GM12878 (cell line): ENCODE results near the gene FANCC. TPM values are rescaled to one million over a fixed set of nuclear protein-coding genes. Genes with fewer than 3 reads are reported as not detected.

ENCODE experiments used
- ASH2L ChIP-seq: fragments of 300-600, 200-600 bp; sonication (generic); IDR thresholded peaks from 2 replicates; pipeline ENCODE4 v1.6.1; 2017; ENCODE audit warnings: low read depth, mild to moderate bottlenecking, borderline replicate concordance
- BACH1 ChIP-seq: fragments of 450-650 bp; IDR thresholded peaks from 2 replicates; pipeline ENCODE4 v1.6.1; 2017; ENCODE audit warnings: mild to moderate bottlenecking, borderline replicate concordance
- CHD4 ChIP-seq: fragments of 200-600 bp; sonication (generic); IDR thresholded peaks from 2 replicates; pipeline ENCODE4 v1.6.1; 2016; ENCODE audit warnings: mild to moderate bottlenecking
- EGR1 ChIP-seq, 2 experiments: IDR thresholded peaks; 1 replicate in 1 of 2; 2 replicates in 1 of 2; pipeline ENCODE4 v1.6.1; 2011 to 2012; ENCODE audit warnings: low read depth in 2 of 2, low read length in 2 of 2, borderline replicate concordance in 1 of 2, mild to moderate bottlenecking in 1 of 2, moderate library complexity in 1 of 2
- EZH2 ChIP-seq: IDR thresholded peaks from 2 replicates; pipeline ENCODE4 v1.6.1; 2012; ENCODE audit warnings: low read depth, mild to moderate bottlenecking, control low read depth, inconsistent platforms, low read length, borderline replicate concordance; ENCODE audit not compliant: control insufficient read depth
- IKZF2 ChIP-seq, 2 experiments: fragments of 450-650 bp; IDR thresholded peaks; 2 replicates each; pipeline ENCODE4 v1.6.1; 2017; ENCODE audit warnings: mild to moderate bottlenecking in 2 of 2, moderate library complexity in 2 of 2
- MXI1 ChIP-seq: fragments of 150-350 bp; IDR thresholded peaks from 2 replicates; pipeline ENCODE4 v1.6.1; 2011; ENCODE audit warnings: low read depth, mild to moderate bottlenecking, inconsistent platforms, low read length, improper control_type of control experiment
- MYB ChIP-seq: fragments of 150-350 bp; IDR thresholded peaks from 2 replicates; pipeline ENCODE4 v1.6.1; 2014; ENCODE audit warnings: mild to moderate bottlenecking, low read depth, low read length, borderline replicate concordance
- NBN ChIP-seq: fragments of 450-650 bp; IDR thresholded peaks from 2 replicates; pipeline ENCODE4 v1.6.1; 2016
- NFXL1 ChIP-seq: fragments of 450-650 bp; IDR thresholded peaks from 2 replicates; pipeline ENCODE4 v1.6.1; 2017; ENCODE audit warnings: antibody characterized with exemption, mild to moderate bottlenecking, borderline replicate concordance
- NR2C1 ChIP-seq: fragments of 450-650 bp; IDR thresholded peaks from 2 replicates; pipeline ENCODE4 v1.6.1; 2017; ENCODE audit warnings: antibody characterized with exemption, mild to moderate bottlenecking, moderate library complexity
- SMAD1 ChIP-seq: fragments of 450-650 bp; IDR thresholded peaks from 2 replicates; pipeline ENCODE4 v1.6.1; 2018; ENCODE audit warnings: mild to moderate bottlenecking, low read depth; ENCODE audit not compliant: partially characterized antibody
- SP1 ChIP-seq: IDR thresholded peaks from one replicate; pipeline ENCODE4 v1.6.1; 2011; ENCODE audit warnings: low read depth, low read length
- TAF1 ChIP-seq: IDR thresholded peaks from 2 replicates; pipeline ENCODE4 v1.6.1; 2011; ENCODE audit warnings: mild to moderate bottlenecking, low read depth, low read length, borderline replicate concordance
- ZNF24 ChIP-seq: fragments of 450-650 bp; IDR thresholded peaks from 2 replicates; pipeline ENCODE4 v1.6.1; 2017; ENCODE audit warnings: antibody characterized with exemption, mild to moderate bottlenecking
- ZNF384 ChIP-seq: IDR thresholded peaks from 2 replicates; pipeline ENCODE4 v1.6.1; 2012; ENCODE audit warnings: low read depth, mild to moderate bottlenecking, low read length, improper control_type of control experiment, borderline replicate concordance
- polyA plus RNA-seq, 11 experiments: library from polyadenylated mRNA; depleted of rRNA in 4 of 11; unstranded in 6 of 11; stranded (reverse) in 5 of 11; fragments of >200 nt; fragmentation: Nextera tagmentation in 4 of 11; fragmentation: Illumina TruSeq in 1 of 11; extraction: Ambion mirVana in 4 of 11; extraction: Trizol in 1 of 11; gene quantifications; 1 replicate in 1 of 11; 2 replicates in 10 of 11; pipeline versions ENCODE4 v1.2.1 to v1.2.3, GENCODE V29; 2011 to 2016; ENCODE audit warnings: inconsistent platforms in 2 of 11, missing spikeins in 2 of 11, low read depth in 1 of 11
- total RNA-seq, 4 experiments: library from RNA; depleted of rRNA in 3 of 4; stranded (reverse); fragments of >200 nt in 3 of 4; fragmentation: Illumina TruSeq in 1 of 4; extraction: Trizol in 1 of 4; gene quantifications; 2 replicates each; pipeline versions ENCODE4 v1.2.1 to v1.2.3, GENCODE V29; 2013 to 2021
- TF ChIP-seq, protein P1 (sequence below): fragments of 150-350 bp; IDR thresholded peaks from 2 replicates; pipeline ENCODE4 v1.6.1; 2016; ENCODE audit warnings: low read depth, low read length
- TF ChIP-seq, protein P2 (sequence below): fragments of 450-650 bp; IDR thresholded peaks from 2 replicates; pipeline ENCODE4 v1.6.1; 2016; ENCODE audit warnings: mild to moderate bottlenecking, moderate library complexity, borderline replicate concordance
- TF ChIP-seq, protein P3 (sequence below): fragments of 450-650 bp; IDR thresholded peaks from 2 replicates; pipeline ENCODE4 v1.6.1; 2017; ENCODE audit warnings: mild to moderate bottlenecking, moderate library complexity

Gene FANCC
- total and polyA plus RNA-seq, 10 of the 15 experiments (the other 5 are each of a cell fraction or from before 2014, with no cell fraction given) = 1.2 to 16.8 (median 10.5) TPM

- TF ChIP-seq ZNF384 (no peak), EZH2 (no peak), EGR1 (IDR thresholded peaks at IDR 0.05; ENCODE audit: borderline replicate concordance in 1 of 2, low read depth in 2 of 2, low read length in 2 of 2) (peak in 1 of 2 experiments; percentile 92; a peak in 2 of 3 replicates), ASH2L (no peak), SMAD1 (no peak), MYB (no peak), NR2C1 (no peak), IKZF2 (IDR thresholded peaks at IDR 0.05) (peak; percentile 66 to 70), ZNF24 (no peak), TAF1 (no peak), NBN (peak; percentile 71; the same call in 1 of the 2 replicates), SP1 (no peak), MXI1 (0 out of 2 replicates have a peak, but pooled peaks have one; percentile 29), CHD4 (no peak), BACH1 (peak; percentile 83; the same call in 1 of the 2 replicates), NFXL1 (no peak)
- TF ChIP-seq, protein P1, sequence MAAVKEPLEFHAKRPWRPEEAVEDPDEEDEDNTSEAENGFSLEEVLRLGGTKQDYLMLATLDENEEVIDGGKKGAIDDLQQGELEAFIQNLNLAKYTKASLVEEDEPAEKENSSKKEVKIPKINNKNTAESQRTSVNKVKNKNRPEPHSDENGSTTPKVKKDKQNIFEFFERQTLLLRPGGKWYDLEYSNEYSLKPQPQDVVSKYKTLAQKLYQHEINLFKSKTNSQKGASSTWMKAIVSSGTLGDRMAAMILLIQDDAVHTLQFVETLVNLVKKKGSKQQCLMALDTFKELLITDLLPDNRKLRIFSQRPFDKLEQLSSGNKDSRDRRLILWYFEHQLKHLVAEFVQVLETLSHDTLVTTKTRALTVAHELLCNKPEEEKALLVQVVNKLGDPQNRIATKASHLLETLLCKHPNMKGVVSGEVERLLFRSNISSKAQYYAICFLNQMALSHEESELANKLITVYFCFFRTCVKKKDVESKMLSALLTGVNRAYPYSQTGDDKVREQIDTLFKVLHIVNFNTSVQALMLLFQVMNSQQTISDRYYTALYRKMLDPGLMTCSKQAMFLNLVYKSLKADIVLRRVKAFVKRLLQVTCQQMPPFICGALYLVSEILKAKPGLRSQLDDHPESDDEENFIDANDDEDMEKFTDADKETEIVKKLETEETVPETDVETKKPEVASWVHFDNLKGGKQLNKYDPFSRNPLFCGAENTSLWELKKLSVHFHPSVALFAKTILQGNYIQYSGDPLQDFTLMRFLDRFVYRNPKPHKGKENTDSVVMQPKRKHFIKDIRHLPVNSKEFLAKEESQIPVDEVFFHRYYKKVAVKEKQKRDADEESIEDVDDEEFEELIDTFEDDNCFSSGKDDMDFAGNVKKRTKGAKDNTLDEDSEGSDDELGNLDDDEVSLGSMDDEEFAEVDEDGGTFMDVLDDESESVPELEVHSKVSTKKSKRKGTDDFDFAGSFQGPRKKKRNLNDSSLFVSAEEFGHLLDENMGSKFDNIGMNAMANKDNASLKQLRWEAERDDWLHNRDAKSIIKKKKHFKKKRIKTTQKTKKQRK = no peak
- TF ChIP-seq, protein P2, sequence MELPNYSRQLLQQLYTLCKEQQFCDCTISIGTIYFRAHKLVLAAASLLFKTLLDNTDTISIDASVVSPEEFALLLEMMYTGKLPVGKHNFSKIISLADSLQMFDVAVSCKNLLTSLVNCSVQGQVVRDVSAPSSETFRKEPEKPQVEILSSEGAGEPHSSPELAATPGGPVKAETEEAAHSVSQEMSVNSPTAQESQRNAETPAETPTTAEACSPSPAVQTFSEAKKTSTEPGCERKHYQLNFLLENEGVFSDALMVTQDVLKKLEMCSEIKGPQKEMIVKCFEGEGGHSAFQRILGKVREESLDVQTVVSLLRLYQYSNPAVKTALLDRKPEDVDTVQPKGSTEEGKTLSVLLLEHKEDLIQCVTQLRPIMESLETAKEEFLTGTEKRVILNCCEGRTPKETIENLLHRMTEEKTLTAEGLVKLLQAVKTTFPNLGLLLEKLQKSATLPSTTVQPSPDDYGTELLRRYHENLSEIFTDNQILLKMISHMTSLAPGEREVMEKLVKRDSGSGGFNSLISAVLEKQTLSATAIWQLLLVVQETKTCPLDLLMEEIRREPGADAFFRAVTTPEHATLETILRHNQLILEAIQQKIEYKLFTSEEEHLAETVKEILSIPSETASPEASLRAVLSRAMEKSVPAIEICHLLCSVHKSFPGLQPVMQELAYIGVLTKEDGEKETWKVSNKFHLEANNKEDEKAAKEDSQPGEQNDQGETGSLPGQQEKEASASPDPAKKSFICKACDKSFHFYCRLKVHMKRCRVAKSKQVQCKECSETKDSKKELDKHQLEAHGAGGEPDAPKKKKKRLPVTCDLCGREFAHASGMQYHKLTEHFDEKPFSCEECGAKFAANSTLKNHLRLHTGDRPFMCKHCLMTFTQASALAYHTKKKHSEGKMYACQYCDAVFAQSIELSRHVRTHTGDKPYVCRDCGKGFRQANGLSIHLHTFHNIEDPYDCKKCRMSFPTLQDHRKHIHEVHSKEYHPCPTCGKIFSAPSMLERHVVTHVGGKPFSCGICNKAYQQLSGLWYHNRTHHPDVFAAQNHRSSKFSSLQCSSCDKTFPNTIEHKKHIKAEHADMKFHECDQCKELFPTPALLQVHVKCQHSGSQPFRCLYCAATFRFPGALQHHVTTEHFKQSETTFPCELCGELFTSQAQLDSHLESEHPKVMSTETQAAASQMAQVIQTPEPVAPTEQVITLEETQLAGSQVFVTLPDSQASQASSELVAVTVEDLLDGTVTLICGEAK = no peak
- TF ChIP-seq, protein P3, sequence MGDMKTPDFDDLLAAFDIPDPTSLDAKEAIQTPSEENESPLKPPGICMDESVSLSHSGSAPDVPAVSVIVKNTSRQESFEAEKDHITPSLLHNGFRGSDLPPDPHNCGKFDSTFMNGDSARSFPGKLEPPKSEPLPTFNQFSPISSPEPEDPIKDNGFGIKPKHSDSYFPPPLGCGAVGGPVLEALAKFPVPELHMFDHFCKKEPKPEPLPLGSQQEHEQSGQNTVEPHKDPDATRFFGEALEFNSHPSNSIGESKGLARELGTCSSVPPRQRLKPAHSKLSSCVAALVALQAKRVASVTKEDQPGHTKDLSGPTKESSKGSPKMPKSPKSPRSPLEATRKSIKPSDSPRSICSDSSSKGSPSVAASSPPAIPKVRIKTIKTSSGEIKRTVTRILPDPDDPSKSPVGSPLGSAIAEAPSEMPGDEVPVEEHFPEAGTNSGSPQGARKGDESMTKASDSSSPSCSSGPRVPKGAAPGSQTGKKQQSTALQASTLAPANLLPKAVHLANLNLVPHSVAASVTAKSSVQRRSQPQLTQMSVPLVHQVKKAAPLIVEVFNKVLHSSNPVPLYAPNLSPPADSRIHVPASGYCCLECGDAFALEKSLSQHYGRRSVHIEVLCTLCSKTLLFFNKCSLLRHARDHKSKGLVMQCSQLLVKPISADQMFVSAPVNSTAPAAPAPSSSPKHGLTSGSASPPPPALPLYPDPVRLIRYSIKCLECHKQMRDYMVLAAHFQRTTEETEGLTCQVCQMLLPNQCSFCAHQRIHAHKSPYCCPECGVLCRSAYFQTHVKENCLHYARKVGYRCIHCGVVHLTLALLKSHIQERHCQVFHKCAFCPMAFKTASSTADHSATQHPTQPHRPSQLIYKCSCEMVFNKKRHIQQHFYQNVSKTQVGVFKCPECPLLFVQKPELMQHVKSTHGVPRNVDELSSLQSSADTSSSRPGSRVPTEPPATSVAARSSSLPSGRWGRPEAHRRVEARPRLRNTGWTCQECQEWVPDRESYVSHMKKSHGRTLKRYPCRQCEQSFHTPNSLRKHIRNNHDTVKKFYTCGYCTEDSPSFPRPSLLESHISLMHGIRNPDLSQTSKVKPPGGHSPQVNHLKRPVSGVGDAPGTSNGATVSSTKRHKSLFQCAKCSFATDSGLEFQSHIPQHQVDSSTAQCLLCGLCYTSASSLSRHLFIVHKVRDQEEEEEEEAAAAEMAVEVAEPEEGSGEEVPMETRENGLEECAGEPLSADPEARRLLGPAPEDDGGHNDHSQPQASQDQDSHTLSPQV = no peak
These were observed 159.9 kb downstream of the FANCC start (continued) for GRCh38 chr9:95157481-95158151.
